K562 (cell line): ENCODE data around the gene PAPOLB. TPM values are rescaled to one million over a fixed set of nuclear protein-coding genes. Genes with fewer than 3 reads are reported as not detected.

Experiments used
- ATAC-seq: fragments of 200-7000 bp; cut with Tn5 transposase; 3 replicates; pipeline ENCODE4 v1.9.1; 2020; ENCODE audit warnings: moderate library complexity
- BruUV-seq: library from RNA; stranded (reverse); fragments of 400-500 nt; replicated peaks from 2 replicates; lab custom pipeline; 2021; lab: Mats Ljungman, UMichigan
- CTCF ChIA-PET: fragments of 300-600 bp; formaldehyde crosslinking; extraction: SDS; loops from one replicate; lab custom pipeline; 2021; ENCODE audit warnings: low intra/inter-chr PET ratio; lab: Yijun Ruan, JAX
- POLR2A ChIA-PET: fragments of 300-600, 350-650 bp; sonication (Branson Sonifier 250); formaldehyde crosslinking; extraction: SDS; loops from one replicate; lab custom pipeline; 2021; ENCODE audit warnings: antibody characterized with exemption, inconsistent platforms; lab: Yijun Ruan, JAX
- DNase-seq, 4 experiments: peaks; one replicate each; pipeline versions ENCODE4 v3.0.0 to v3.0.0-alpha.2; 2011 to 2018; ENCODE audit warnings: low spot score in 3 of 4, mixed read lengths in 3 of 4; ENCODE audit errors: extremely low read depth in 1 of 4
- FAIRE-seq: peaks from 2 replicates; lab custom pipeline; 2011; peaks lifted over from hg19 to GRCh38; lab: Jason Lieb, UNC
- H2AFZ ChIP-seq: 2 replicates; pipeline ENCODE4 v1.6.0; 2011; ENCODE audit warnings: low read depth, low read length, control low read depth, inconsistent platforms
- H3K27ac ChIP-seq: fragments of 200-600 bp; 3 replicates; pipeline ENCODE4 v1.8.0; 2011; ENCODE audit warnings: low read depth, mild to moderate bottlenecking, control low read depth, inconsistent platforms, low read length, moderate library complexity, mixed read lengths; ENCODE audit errors: extremely low read depth
- H3K27me3 ChIP-seq, 2 experiments: fragments of 300-600 bp in 1 of 2; 2 replicates in 1 of 2; 3 replicates in 1 of 2; pipeline versions ENCODE4 v1.6.0 to v1.8.0; 2011; ENCODE audit warnings: inconsistent platforms in 2 of 2, low read length in 2 of 2, mild to moderate bottlenecking in 1 of 2, mixed read lengths in 1 of 2, moderate library complexity in 1 of 2; ENCODE audit not compliant: control insufficient read depth in 2 of 2, insufficient read depth in 2 of 2
- H3K36me3 ChIP-seq: fragments of 300-600 bp; 3 replicates; pipeline ENCODE4 v1.8.0; 2011; ENCODE audit warnings: mild to moderate bottlenecking, low read length, inconsistent platforms; ENCODE audit not compliant: control insufficient read depth, insufficient read depth
- H3K4me1 ChIP-seq, 2 experiments: fragments of 200-600 bp in 1 of 2; replicated peaks in 1 of 2; 2 replicates in 1 of 2; 3 replicates in 1 of 2; pipeline versions ENCODE4 v1.5.1 to v1.8.0; 2011; ENCODE audit warnings: inconsistent platforms in 2 of 2, low read length in 2 of 2, mild to moderate bottlenecking in 1 of 2, mixed read lengths in 1 of 2, moderate library complexity in 1 of 2; ENCODE audit not compliant: control insufficient read depth in 2 of 2, insufficient read depth in 2 of 2
- H3K4me2 ChIP-seq: 2 replicates; pipeline ENCODE4 v1.6.1; 2011; ENCODE audit warnings: low read length, control low read depth, inconsistent platforms, mixed read lengths; ENCODE audit not compliant: insufficient read depth
- H3K4me3 ChIP-seq: fragments of 200-600 bp; sonication (generic), shearing (Covaris generic); 2 replicates; pipeline ENCODE4 v1.5.1; 2016; ENCODE audit warnings: control low read depth, inconsistent platforms
- H3K79me2 ChIP-seq: fragments of 200-600 bp; 3 replicates; pipeline ENCODE4 v1.8.0; 2011; ENCODE audit warnings: low read length, inconsistent platforms; ENCODE audit not compliant: control insufficient read depth, insufficient read depth
- H3K9ac ChIP-seq, 2 experiments: 2 replicates each; pipeline versions ENCODE4 v1.6.0 to v1.6.1; 2011; ENCODE audit warnings: low read depth in 2 of 2, low read length in 2 of 2, control low read depth in 1 of 2, inconsistent platforms in 1 of 2, mild to moderate bottlenecking in 1 of 2, mixed read lengths in 1 of 2; ENCODE audit not compliant: insufficient read depth in 1 of 2
- H3K9me1 ChIP-seq: one replicate; pipeline ENCODE4 v1.6.0; 2011; ENCODE audit warnings: inconsistent platforms, mild to moderate bottlenecking, low read length, moderate library complexity; ENCODE audit not compliant: control insufficient read depth, insufficient read depth
- H3K9me3 ChIP-seq: replicated peaks from 2 replicates; pipeline ENCODE4 v1.5.1; 2011; ENCODE audit warnings: low read depth, low read length, inconsistent platforms; ENCODE audit not compliant: control insufficient read depth, insufficient read depth
- H4K20me1 ChIP-seq: replicated peaks from 2 replicates; pipeline ENCODE4 v1.6.1; 2011; ENCODE audit warnings: low read length, inconsistent platforms, mixed read lengths; ENCODE audit not compliant: control insufficient read depth, insufficient read depth
- E2F8 ChIP-seq: fragments of 450-650 bp; IDR thresholded peaks from 2 replicates; pipeline ENCODE4 v1.7.1; 2018; ENCODE audit warnings: mild to moderate bottlenecking, low read depth; ENCODE audit not compliant: partially characterized antibody
- PRDM10 ChIP-seq: fragments of 450-650 bp; IDR thresholded peaks from 2 replicates; pipeline ENCODE4 v1.6.1; 2018; ENCODE audit not compliant: partially characterized antibody
- YBX1 ChIP-seq: fragments of 450-650 bp; IDR thresholded peaks from 2 replicates; pipeline ENCODE4 v1.7.1; 2016; ENCODE audit warnings: mild to moderate bottlenecking
- ZBTB8A ChIP-seq: fragments of 450-650 bp; IDR thresholded peaks from 2 replicates; pipeline ENCODE4 v1.6.1; 2018; ENCODE audit warnings: mild to moderate bottlenecking, moderate library complexity; ENCODE audit not compliant: partially characterized antibody
- ZNF174 ChIP-seq: fragments of 250-450 bp; sonication (Bioruptor Pico); IDR thresholded peaks from 2 replicates; pipeline ENCODE4 v1.4.0; 2020; ENCODE audit warnings: mild to moderate bottlenecking
- ZNF408 ChIP-seq: fragments of 250-450 bp; sonication (Bioruptor Pico); IDR thresholded peaks from 2 replicates; pipeline ENCODE4 v1.4.0; 2020; ENCODE audit warnings: low read depth, mild to moderate bottlenecking, moderate library complexity
- ZNF41 ChIP-seq: fragments of 250-450 bp; sonication (Bioruptor Pico); conservative IDR thresholded peaks from 2 replicates; pipeline ENCODE4 v1.4.0; 2020; ENCODE audit warnings: mild to moderate bottlenecking
- ZNF551 ChIP-seq: fragments of 250-450 bp; sonication (Bioruptor Pico); IDR thresholded peaks from 2 replicates; pipeline ENCODE4 v1.5.0; 2021; ENCODE audit warnings: mild to moderate bottlenecking, moderate library complexity
- ZNF76 ChIP-seq: fragments of 250-450 bp; sonication (Bioruptor Pico); IDR thresholded peaks from 2 replicates; pipeline ENCODE4 v1.4.0; 2020; ENCODE audit warnings: mild to moderate bottlenecking, moderate library complexity, borderline replicate concordance
- WGBS: fragments of 100-300 bp; shearing (Covaris generic); methylation state at CpG from one replicate; pipeline ENCODE4 v1.1.6; 2016; ENCODE audit warnings: low coverage, mixed read lengths; ENCODE audit not compliant: insufficient coverage; ENCODE audit errors: missing lambda C conversion rate; 5-methylcytosine and 5-hydroxymethylcytosine counted together
- in situ Hi-C: fragments of 300-500 bp; cut with MboI; formaldehyde crosslinking; loops from 4 replicates; pipeline ENCODE4 v1.15.0; 2018; ENCODE audit warnings: inconsistent platforms, mixed read lengths
- intact Hi-C: fragments of 100-400 bp; cut with micrococcal nuclease; formaldehyde crosslinking; loops from 2 replicates; pipeline ENCODE4 v1.14.2; 2022
- polyA plus RNA-seq, 8 experiments: library from polyadenylated mRNA; depleted of rRNA in 4 of 8; stranded (reverse) in 5 of 8; unstranded in 3 of 8; fragments of >200 nt; fragmentation: Nextera tagmentation in 2 of 8; fragmentation: Illumina TruSeq in 1 of 8; extraction: Ambion mirVana in 2 of 8; extraction: Trizol in 1 of 8; gene quantifications; 2 replicates each; pipeline versions ENCODE4 v1.2.1 to v1.2.3, GENCODE V29; 2011 to 2014; ENCODE audit warnings: inconsistent platforms in 1 of 8, missing spikeins in 1 of 8
- total RNA-seq, 7 experiments: library from RNA; depleted of rRNA in 6 of 7; stranded (reverse); fragments of >200 nt in 6 of 7; fragmentation: Illumina TruSeq in 2 of 7; extraction: Trizol in 2 of 7; gene quantifications; 2 replicates each; pipeline versions ENCODE4 v1.2.1 to v1.2.3, GENCODE V29; 2011 to 2021; ENCODE audit warnings: low replicate concordance in 1 of 7

Gene PAPOLB
- total and polyA plus RNA-seq, 9 of the 15 experiments (the other 6 are each of a cell fraction or from before 2014, with no cell fraction given) = 0.04 to 0.33 (median 0.16) TPM; not detected in 4

- POLR2A ChIA-PET = interaction anchor here (1.4 kb wide), 1 partner anchor 9 kb away, joined by 3 read pairs; no protein-coding TSS in a partner anchor
- intact Hi-C loops = no loop called here
- H3K9ac ChIP-seq = no peak overlapping the region
- FAIRE-seq (no peak), DNase-seq (no peak), ATAC-seq (no peak)
- no peak for TF ChIP-seq ZNF76 (CRISPR knock-in tag)
- no peak for TF ChIP-seq ZNF41 (CRISPR knock-in tag)
- TF ChIP-seq E2F8 = no peak
- no peak for TF ChIP-seq ZNF174 (CRISPR knock-in tag)
- no peak for TF ChIP-seq ZBTB8A
- TF ChIP-seq YBX1 = no peak
- TF ChIP-seq ZNF408 (CRISPR knock-in tag) = no peak
- TF ChIP-seq ZNF551 = no peak
- TF ChIP-seq PRDM10 = no peak
- H3K4me3 ChIP-seq = no peak overlapping the region
- peaks cover 0 to 58% of the 10 kb centered on the region in 2 experiments; a peak in 2 of 5 replicates for H3K4me1 ChIP-seq
- in situ Hi-C loops = no loop called here
- no TSS peak for BruUV-seq
- H3K79me2 ChIP-seq = no peaks in the 10 kb centered on the region
- no peak overlapping the region for H3K27ac ChIP-seq
- no peaks in the 10 kb centered on the region for H3K9me1 ChIP-seq
- H3K4me2 ChIP-seq = no peak overlapping the region
- no peaks in the 10 kb centered on the region for H3K36me3 ChIP-seq
- H3K9me3 ChIP-seq = no peaks in the 10 kb centered on the region
- H2AFZ ChIP-seq = no peak overlapping the region
- H4K20me1 ChIP-seq = no peaks in the 10 kb centered on the region
- WGBS = 49% methylated on average over 30 of the region's 39 CpGs
- CTCF ChIA-PET = no interaction called here
- peaks cover 0 to 9% of the 10 kb centered on the region in 2 experiments; a peak in 1 of 5 replicates for H3K27me3 ChIP-seq
Measured at GRCh38 chr7:4819560-4820404, 42.0 kb downstream of the PAPOLB start.
